Measurements from ENCODE around the gene IL26.

- TF ChIP-seq CTCF (IDR thresholded peaks at IDR 0.05) (no peak), POLR2A (IDR thresholded peaks at IDR 0.05) (no peak)
Observed at GRCh38 chr12:68169213-68169889, 56.3 kb downstream of the IL26 start.
